ENCODE results near the gene HACD4. TPM values are rescaled to one million over a fixed set of nuclear protein-coding genes. Genes with fewer than 3 reads are reported as not detected.

HACD4 gene
- total and polyA plus RNA-seq, 2 donors (not counting 3 experiments of a cell fraction or from before 2014, with no cell fraction given) = 1.3 to 1.4 TPM

DNA sequence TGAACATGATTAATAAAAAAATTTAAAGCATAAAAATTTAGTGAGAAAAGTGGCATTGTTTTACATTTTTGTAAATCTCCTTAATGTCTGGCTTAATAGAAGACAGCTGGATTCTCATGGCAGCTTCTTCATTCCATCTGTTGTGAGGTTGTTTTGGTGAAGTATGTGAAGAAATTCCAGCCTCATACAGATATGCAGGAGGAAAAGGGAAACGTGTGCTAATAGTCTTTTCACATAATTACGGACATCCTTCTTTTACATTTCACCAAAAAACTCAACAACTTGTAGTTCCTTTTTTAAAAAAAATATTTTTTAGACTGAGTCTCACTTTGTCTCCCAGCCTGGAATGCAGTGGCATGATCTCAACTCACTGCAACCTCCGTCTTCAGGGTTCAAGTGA lies 46.9 kb downstream of the HACD4 start:
- H3K9ac ChIP-seq (replicated peaks; ENCODE audit: extremely low read depth, insufficient read depth, low read length) = no peak overlapping the region
- CTCF ChIA-PET = no interaction called here
- no peak for TF ChIP-seq MYC (IDR thresholded peaks at IDR 0.05; ENCODE audit: low read depth, low read length)
- no peak for TF ChIP-seq CTCF (IDR thresholded peaks at IDR 0.05; ENCODE audit: extremely low read depth in 1 of 2, insufficient read depth in 1 of 2, low read depth in 1 of 2, low read length in 2 of 2)
- TF ChIP-seq JUN (IDR thresholded peaks at IDR 0.05; ENCODE audit: borderline replicate concordance, insufficient read depth, insufficient read length, low read depth) = no peak
- TF ChIP-seq, protein P1, sequence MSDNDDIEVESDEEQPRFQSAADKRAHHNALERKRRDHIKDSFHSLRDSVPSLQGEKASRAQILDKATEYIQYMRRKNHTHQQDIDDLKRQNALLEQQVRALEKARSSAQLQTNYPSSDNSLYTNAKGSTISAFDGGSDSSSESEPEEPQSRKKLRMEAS (IDR thresholded peaks at IDR 0.05; ENCODE audit: insufficient read depth, insufficient read length) = no peak
- TF ChIP-seq FOS (IDR thresholded peaks at IDR 0.05; ENCODE audit: borderline replicate concordance, insufficient read depth, low read length) = no peak
- no peak for TF ChIP-seq GATA2 (IDR thresholded peaks at IDR 0.05; ENCODE audit: insufficient read depth, insufficient read length, low read depth, low read length)
- H3K4me1 ChIP-seq (ENCODE audit: control insufficient read depth, extremely low read depth, insufficient read depth, low read length) = peaks cover 6% of the 10 kb centered on the region
- H3K4me2 ChIP-seq (ENCODE audit: insufficient read depth, low read length) = no peak overlapping the region
- H3K27me3 ChIP-seq (ENCODE audit: control insufficient read depth in 2 of 2, insufficient read depth in 2 of 2, low read length in 2 of 2) = no peaks in the 10 kb centered on the region
- no peak overlapping the region for H3K27ac ChIP-seq (ENCODE audit: insufficient read depth, low read depth, low read length)
- dilution Hi-C loops (cut with MboI; ENCODE audit: extremely low pct_ligation_motif_present, low sequenced_read_pairs) (no loop called here), intact Hi-C loops (cut with micrococcal nuclease) (no loop called here)
- DNase-seq (ENCODE audit: low read depth, low spot score) (no peak), FAIRE-seq (no peak)
- no peak overlapping the region for H3K4me3 ChIP-seq (replicated peaks in 1 of 3; ENCODE audit: insufficient read depth in 1 of 3, low read depth in 1 of 3, low read length in 3 of 3)
- H3K9me1 ChIP-seq (replicated peaks; ENCODE audit: control insufficient read depth, extremely low read depth, insufficient read depth, low read length) = no peaks in the 10 kb centered on the region
- no peaks in the 10 kb centered on the region for H3K9me3 ChIP-seq (replicated peaks; ENCODE audit: control insufficient read depth, insufficient read depth, low read length)
- H3K36me3 ChIP-seq (ENCODE audit: control insufficient read depth in 2 of 2, extremely low read depth in 1 of 2, insufficient read depth in 2 of 2, low read length in 2 of 2) = peaks cover 0 to 2% of the 10 kb centered on the region in 2 experiments
- H3K79me2 ChIP-seq (ENCODE audit: control insufficient read depth, insufficient read depth, low read length) = no peaks in the 10 kb centered on the region
- H2AFZ ChIP-seq (ENCODE audit: low read depth, low read length) = no peak overlapping the region
- no TSS peak for BruUV-seq (replicated peaks)
- POLR2A ChIA-PET = no interaction called here
- no peaks in the 10 kb centered on the region for H4K20me1 ChIP-seq (replicated peaks; ENCODE audit: control insufficient read depth, extremely low read depth, insufficient read depth, low read length)
